ENCODE data around the gene UTS2R. TPM values are rescaled to one million over a fixed set of nuclear protein-coding genes. Genes with fewer than 3 reads are reported as not detected.
"Not testable (repeated sequence)": the region's sequence is repeated elsewhere in the genome, so short reads cannot be mapped to it uniquely, and the experiment has no call there.

The UTS2R gene
- total RNA-seq, 1 donor from 2014 or later = 6.5 TPM

DNA sequence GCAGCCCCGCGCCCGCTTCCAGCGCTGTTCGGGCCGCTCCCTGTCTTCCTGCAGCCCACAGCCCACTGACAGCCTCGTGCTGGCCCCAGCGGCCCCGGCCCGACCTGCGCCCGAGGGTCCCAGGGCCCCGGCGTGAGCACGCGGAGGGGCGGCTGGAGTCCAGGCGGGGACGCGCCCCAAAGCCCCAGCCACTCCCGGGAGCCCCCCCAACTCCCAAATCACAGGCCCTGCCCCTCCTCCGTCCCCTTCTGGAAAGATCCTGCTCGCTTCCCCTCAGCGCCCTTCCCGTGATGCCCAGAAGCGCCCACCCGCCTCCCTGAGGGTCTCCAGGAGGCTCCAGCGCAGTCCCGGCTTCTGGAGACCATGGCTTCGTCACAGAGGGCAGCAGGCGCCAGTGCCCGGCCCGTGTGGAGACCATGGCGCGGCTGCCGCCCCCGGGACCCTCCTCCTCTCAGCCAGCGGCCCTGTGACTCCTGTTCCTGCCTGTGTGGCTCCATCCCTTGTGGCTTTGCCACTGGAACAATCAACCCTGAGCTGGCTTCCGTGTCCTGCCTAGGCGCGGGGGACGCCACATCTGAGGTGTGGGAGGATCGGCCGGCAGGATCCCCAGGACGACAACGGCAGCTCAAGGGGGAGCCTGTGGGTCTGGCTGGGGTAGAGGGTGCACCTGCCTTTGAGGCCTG lies 3.9 kb downstream of the UTS2R start:
- no peak for DNase-seq (ENCODE audit: low spot score in 2 of 2, unreplicated experiment in 2 of 2)
- no peak overlapping the region for H3K4me3 Mint-ChIP-seq
- H3K27ac Mint-ChIP-seq = no peak overlapping the region
- no peaks in the 10 kb centered on the region for H3K9me3 Mint-ChIP-seq
- H3K27me3 Mint-ChIP-seq (ENCODE audit: low read depth) = peaks cover 21% of the 10 kb centered on the region
- H3K4me1 Mint-ChIP-seq = peaks cover 20% of the 10 kb centered on the region
- no peaks in the 10 kb centered on the region for H3K36me3 Mint-ChIP-seq
- TF ChIP-seq, protein P1, sequence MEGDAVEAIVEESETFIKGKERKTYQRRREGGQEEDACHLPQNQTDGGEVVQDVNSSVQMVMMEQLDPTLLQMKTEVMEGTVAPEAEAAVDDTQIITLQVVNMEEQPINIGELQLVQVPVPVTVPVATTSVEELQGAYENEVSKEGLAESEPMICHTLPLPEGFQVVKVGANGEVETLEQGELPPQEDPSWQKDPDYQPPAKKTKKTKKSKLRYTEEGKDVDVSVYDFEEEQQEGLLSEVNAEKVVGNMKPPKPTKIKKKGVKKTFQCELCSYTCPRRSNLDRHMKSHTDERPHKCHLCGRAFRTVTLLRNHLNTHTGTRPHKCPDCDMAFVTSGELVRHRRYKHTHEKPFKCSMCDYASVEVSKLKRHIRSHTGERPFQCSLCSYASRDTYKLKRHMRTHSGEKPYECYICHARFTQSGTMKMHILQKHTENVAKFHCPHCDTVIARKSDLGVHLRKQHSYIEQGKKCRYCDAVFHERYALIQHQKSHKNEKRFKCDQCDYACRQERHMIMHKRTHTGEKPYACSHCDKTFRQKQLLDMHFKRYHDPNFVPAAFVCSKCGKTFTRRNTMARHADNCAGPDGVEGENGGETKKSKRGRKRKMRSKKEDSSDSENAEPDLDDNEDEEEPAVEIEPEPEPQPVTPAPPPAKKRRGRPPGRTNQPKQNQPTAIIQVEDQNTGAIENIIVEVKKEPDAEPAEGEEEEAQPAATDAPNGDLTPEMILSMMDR (IDR thresholded peaks at IDR 0.05; ENCODE audit: unreplicated experiment) = no peak

DNA sequence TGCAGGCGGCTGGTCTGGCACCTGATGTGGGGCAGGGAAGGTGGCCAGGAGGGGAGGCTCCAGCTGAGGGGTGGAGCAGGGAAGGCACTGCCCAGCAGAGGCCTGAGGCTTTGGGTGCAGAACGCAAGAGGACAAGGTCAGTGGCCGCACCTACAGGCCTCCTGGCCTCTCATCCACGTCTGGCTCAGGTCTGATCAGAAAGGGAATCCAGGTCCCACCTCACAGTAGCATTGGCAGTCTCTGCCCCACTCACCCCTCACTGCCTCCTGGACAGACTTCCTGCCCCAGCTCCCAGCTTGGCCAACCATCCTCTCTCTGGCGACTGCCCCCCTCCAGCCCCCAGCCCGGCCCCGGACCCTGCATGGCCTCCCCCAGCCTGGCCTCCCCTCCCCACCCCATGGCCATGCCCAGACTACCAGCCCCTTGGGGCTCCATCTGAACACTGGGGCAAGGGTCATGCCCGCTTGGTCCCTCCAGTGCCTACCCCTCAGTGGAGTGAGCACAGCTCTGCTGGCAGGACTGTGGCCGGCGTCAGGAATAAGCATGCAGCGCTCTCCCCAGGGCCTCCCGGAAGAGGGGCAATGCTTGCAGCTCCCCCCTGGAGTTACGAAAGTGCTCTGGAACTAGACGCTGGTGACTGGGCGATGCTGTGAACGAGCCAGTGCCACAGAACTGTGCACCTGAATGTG lies 4.6 kb downstream of the UTS2R start:
- TF ChIP-seq, protein P1 (IDR thresholded peaks at IDR 0.05; ENCODE audit: unreplicated experiment) = no peak
- H3K27ac Mint-ChIP-seq = no peak overlapping the region
- no peaks in the 10 kb centered on the region for H3K9me3 Mint-ChIP-seq
- no peak for DNase-seq (ENCODE audit: low spot score in 2 of 2, unreplicated experiment in 2 of 2)
- H3K4me1 Mint-ChIP-seq = peaks cover 14% of the 10 kb centered on the region
- no peak overlapping the region for H3K4me3 Mint-ChIP-seq
- H3K36me3 Mint-ChIP-seq = no peaks in the 10 kb centered on the region
- peaks cover 25% of the 10 kb centered on the region for H3K27me3 Mint-ChIP-seq (ENCODE audit: low read depth)

DNA sequence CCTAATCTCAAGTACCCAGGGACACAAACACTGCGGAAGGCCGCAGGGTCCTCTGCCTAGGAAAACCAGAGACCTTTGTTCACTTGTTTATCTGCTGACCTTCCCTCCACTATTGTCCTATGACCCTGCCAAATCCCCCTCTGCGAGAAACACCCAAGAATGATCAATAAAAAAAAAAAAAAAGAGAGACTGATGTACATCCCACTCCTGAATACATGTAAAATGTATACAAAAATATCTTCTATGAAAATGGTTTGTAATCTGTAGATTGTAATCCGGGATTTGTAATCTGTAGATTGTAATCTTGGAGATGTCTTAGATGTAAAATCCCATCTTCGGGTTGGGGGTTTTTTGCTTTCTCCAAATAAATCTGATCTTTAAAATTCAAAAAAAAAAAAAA lies 5.7 kb downstream of the UTS2R start:
- H3K4me3 Mint-ChIP-seq; H3K27ac Mint-ChIP-seq; H3K9me3 Mint-ChIP-seq; H3K36me3 Mint-ChIP-seq; DNase-seq (ENCODE audit: low spot score in 2 of 2, unreplicated experiment in 2 of 2): not testable (repeated sequence)
- Mint-ChIP-seq H3K27me3 (ENCODE audit: low read depth) (peaks cover 27% of the 10 kb centered on the region), H3K4me1 (peaks cover 13% of the 10 kb centered on the region)

DNA sequence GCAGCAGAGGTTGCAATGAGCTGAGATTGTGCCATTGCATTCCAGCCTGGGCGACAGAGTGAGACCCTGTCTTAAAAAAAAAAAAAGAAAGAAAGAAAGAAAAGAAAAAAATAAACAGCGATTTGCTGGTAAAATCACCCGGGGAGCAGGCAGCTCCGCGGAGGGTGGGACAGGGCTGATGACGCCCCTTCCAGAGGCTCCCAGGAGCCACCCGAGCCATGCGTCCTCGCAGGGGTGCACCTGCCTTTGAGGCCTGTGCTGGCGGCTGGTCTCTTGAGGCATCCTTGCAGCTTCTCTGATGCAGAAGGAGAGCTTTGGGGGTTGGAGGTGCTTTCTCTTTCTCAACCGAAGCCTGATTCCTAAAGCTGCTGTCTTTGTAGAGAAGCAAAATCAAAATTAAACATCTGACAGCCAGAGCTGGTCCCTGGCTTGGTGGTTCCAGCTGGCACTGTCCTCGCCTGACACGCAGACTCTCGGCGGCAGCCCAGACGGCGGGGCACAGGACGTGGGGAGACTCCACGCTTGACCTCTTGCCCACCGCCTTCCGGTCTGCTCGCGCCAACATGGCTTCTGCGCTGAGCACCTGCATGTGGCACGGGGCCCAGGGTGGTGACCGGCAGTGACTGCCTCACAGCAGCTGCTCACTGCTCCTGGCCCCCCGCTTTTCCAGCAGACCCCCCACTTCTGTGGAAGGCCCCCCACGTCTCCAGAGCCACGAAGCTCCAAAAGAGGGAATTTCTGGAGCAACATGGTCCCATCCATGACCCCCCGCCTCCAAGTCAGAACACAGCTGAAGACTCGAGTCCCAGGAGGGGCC lies 6.6 kb downstream of the UTS2R start:
- Mint-ChIP-seq H3K4me1 (peaks cover 5% of the 10 kb centered on the region), H3K9me3 (no peaks in the 10 kb centered on the region), H3K27ac (no peak overlapping the region), H3K4me3 (no peak overlapping the region), H3K36me3 (no peaks in the 10 kb centered on the region), H3K27me3 (ENCODE audit: low read depth) (peaks cover 20% of the 10 kb centered on the region)
- no peak for DNase-seq (ENCODE audit: low spot score in 2 of 2, unreplicated experiment in 2 of 2)
- TF ChIP-seq, protein P1 (IDR thresholded peaks at IDR 0.05; ENCODE audit: unreplicated experiment) = no peak

DNA sequence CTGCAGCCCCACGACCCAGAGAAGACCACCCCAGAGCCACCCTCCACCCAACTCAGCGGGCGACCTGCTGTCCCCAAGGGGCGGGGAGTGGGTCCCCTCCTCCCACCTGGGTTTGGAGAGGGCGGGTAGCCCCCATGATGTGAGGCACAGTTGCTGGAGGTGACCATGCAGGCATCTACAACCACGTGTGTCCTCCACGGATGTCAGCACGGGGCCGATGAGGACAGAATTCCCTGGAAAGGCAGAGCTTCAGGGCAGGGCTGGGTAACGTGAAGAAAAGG lies 7.1 kb downstream of the UTS2R start:
- no peak for DNase-seq (ENCODE audit: low spot score in 2 of 2, unreplicated experiment in 2 of 2)
- H3K9me3 Mint-ChIP-seq = no peaks in the 10 kb centered on the region
- TF ChIP-seq, protein P1 (IDR thresholded peaks at IDR 0.05; ENCODE audit: unreplicated experiment) = no peak
- peaks cover 3% of the 10 kb centered on the region for H3K4me1 Mint-ChIP-seq
- H3K27me3 Mint-ChIP-seq (ENCODE audit: low read depth) = peaks cover 20% of the 10 kb centered on the region
- no peak overlapping the region for H3K27ac Mint-ChIP-seq
- H3K36me3 Mint-ChIP-seq = no peaks in the 10 kb centered on the region
- H3K4me3 Mint-ChIP-seq = no peak overlapping the region
